HepG2 (cell line): ENCODE results near the gene DENND4A. TPM values are rescaled to one million over a fixed set of nuclear protein-coding genes. Genes with fewer than 3 reads are reported as not detected.
"Not testable (repeated sequence)": the region's sequence is repeated elsewhere in the genome, so short reads cannot be mapped to it uniquely, and the experiment has no call there.

Experiments
- ATAC-seq: fragments of 200-7000 bp; cut with Tn5 transposase; 3 replicates; pipeline ENCODE4 v1.9.1; 2020; ENCODE audit warnings: mild to moderate bottlenecking, moderate library complexity
- BruUV-seq: library from RNA; stranded (reverse); fragments of 400-500 nt; replicated peaks from 2 replicates; lab custom pipeline; 2021; lab: Mats Ljungman, UMichigan
- CTCF ChIA-PET: fragments of 300-600 bp; formaldehyde crosslinking; extraction: SDS; loops from one replicate; lab custom pipeline; 2021; ENCODE audit warnings: low total read pairs, inconsistent platforms, low intra/inter-chr PET ratio; lab: Yijun Ruan, JAX
- POLR2A ChIA-PET: fragments of 350-600 bp; sonication (Branson Sonifier 250); formaldehyde crosslinking; loops from one replicate; lab custom pipeline; 2020; ENCODE audit warnings: antibody characterized with exemption, inconsistent platforms; lab: Yijun Ruan, JAX
- DNase-seq: peaks from one replicate; pipeline ENCODE4 v3.0.0-alpha.2; 2015; ENCODE audit warnings: low spot score
- FAIRE-seq: peaks from 3 replicates; lab custom pipeline; 2011; peaks lifted over from hg19 to GRCh38; lab: Jason Lieb, UNC
- H2AFZ ChIP-seq: one replicate; pipeline ENCODE4 v1.6.1; 2011; ENCODE audit warnings: low read length, inconsistent platforms
- H3K27ac ChIP-seq: fragments of 300-600 bp; 3 replicates; pipeline ENCODE4 v1.8.0; 2011; ENCODE audit warnings: mixed run types, mild to moderate bottlenecking, mixed read lengths, low read length, inconsistent platforms; ENCODE audit not compliant: insufficient read depth; ENCODE audit errors: extremely low read length
- H3K27me3 ChIP-seq, 2 experiments: fragments of 200-600 bp in 1 of 2; 2 replicates in 1 of 2; 3 replicates in 1 of 2; pipeline versions ENCODE4 v1.6.0 to v1.8.0; 2011; ENCODE audit warnings: low read length in 2 of 2, mild to moderate bottlenecking in 2 of 2, moderate library complexity in 2 of 2, inconsistent platforms in 1 of 2; ENCODE audit not compliant: insufficient read depth in 2 of 2, control insufficient read depth in 1 of 2
- H3K36me3 ChIP-seq, 2 experiments: fragments of 200-600 bp in 1 of 2; replicated peaks in 1 of 2; 2 replicates in 1 of 2; 3 replicates in 1 of 2; pipeline versions ENCODE4 v1.5.1 to v1.8.0; 2011; ENCODE audit warnings: low read length in 2 of 2, inconsistent platforms in 1 of 2; ENCODE audit not compliant: insufficient read depth in 2 of 2, control insufficient read depth in 1 of 2
- H3K4me1 ChIP-seq: 2 replicates; pipeline ENCODE4 v1.5.1; 2012; ENCODE audit warnings: low read length, inconsistent platforms; ENCODE audit not compliant: insufficient read depth
- H3K4me2 ChIP-seq: 2 replicates; pipeline ENCODE4 v1.6.0; 2011; ENCODE audit warnings: low read depth, low read length, inconsistent platforms
- H3K4me3 ChIP-seq, 3 experiments: fragments of 200-600 bp in 1 of 3; sonication (generic), shearing (Covaris generic) in 1 of 3; replicated peaks in 1 of 3; 2 replicates each; pipeline ENCODE4 v1.5.1; 2011 to 2016; ENCODE audit warnings: low read length in 3 of 3, inconsistent platforms in 2 of 3, low read depth in 2 of 3, mild to moderate bottlenecking in 2 of 3, control low read depth in 1 of 3, mixed read lengths in 1 of 3; ENCODE audit not compliant: insufficient read depth in 1 of 3
- H3K79me2 ChIP-seq: one replicate; pipeline ENCODE4 v1.6.1; 2011; ENCODE audit warnings: low read length, inconsistent platforms; ENCODE audit not compliant: insufficient read depth
- H3K9ac ChIP-seq: 2 replicates; pipeline ENCODE4 v1.6.0; 2011; ENCODE audit warnings: mild to moderate bottlenecking, low read depth, low read length, inconsistent platforms; ENCODE audit not compliant: insufficient read depth
- H3K9me3 ChIP-seq: 2 replicates; pipeline ENCODE4 v1.5.1; 2012; ENCODE audit warnings: mild to moderate bottlenecking, low read length
- H4K20me1 ChIP-seq: 2 replicates; pipeline ENCODE4 v1.6.0; 2011; ENCODE audit warnings: inconsistent platforms, mild to moderate bottlenecking, low read length, moderate library complexity; ENCODE audit not compliant: insufficient read depth
- IKZF5 ChIP-seq: IDR thresholded peaks from 2 replicates; pipeline ENCODE4 v1.6.1; 2018; ENCODE audit warnings: missing genetic modification reagents, mild to moderate bottlenecking, missing compliant biosample characterization
- RXRA ChIP-seq: sonication (generic); formaldehyde crosslinking; IDR thresholded peaks from 2 replicates; pipeline ENCODE4 v1.5.1; 2020; ENCODE audit warnings: missing genetic modification reagents
- RXRB ChIP-seq: IDR thresholded peaks from 2 replicates; pipeline ENCODE4 v1.6.1; 2016; ENCODE audit warnings: borderline replicate concordance, missing genetic modification reagents, missing compliant biosample characterization
- ZNF318 ChIP-seq: sonication (generic); formaldehyde crosslinking; IDR thresholded peaks from 2 replicates; pipeline ENCODE4 v1.4.0; 2020; ENCODE audit warnings: mild to moderate bottlenecking, missing genetic modification reagents
- WGBS: methylation state at CpG from one replicate; pipeline ENCODE4 v1.1.6; 2017; ENCODE audit warnings: low lambda C conversion rate; 5-methylcytosine and 5-hydroxymethylcytosine counted together
- in situ Hi-C: cut with HindIII; loops from 2 replicates; pipeline ENCODE4 v1.10.0; 2017; ENCODE audit warnings: low pct_unique_long_range_greater_than_20kb; ENCODE audit not compliant: extremely low pct_ligation_motif_present
- intact Hi-C: fragments of 100-400 bp; cut with micrococcal nuclease; formaldehyde crosslinking; loops from one replicate; pipeline ENCODE4 v1.10.0; 2022; ENCODE audit not compliant: unreplicated experiment
- polyA plus RNA-seq, 8 experiments: library from polyadenylated mRNA; depleted of rRNA in 3 of 8; stranded (reverse) in 7 of 8; unstranded in 1 of 8; fragments of >200 nt; fragmentation: Illumina TruSeq in 4 of 8; extraction: Trizol in 4 of 8; gene quantifications; 2 replicates each; pipeline versions ENCODE4 v1.2.1 to v1.2.3, GENCODE V29; 2011 to 2016; ENCODE audit warnings: low read depth in 4 of 8, missing spikeins in 1 of 8, mixed read lengths in 1 of 8; ENCODE audit not compliant: insufficient read depth in 1 of 8
- total RNA-seq, 5 experiments: library from RNA; depleted of rRNA; stranded (reverse); fragments of >200 nt; fragmentation: Illumina TruSeq; extraction: Trizol; gene quantifications; 2 replicates each; pipeline ENCODE4 v1.2.3, GENCODE V29; 2016; ENCODE audit warnings: low read depth in 1 of 5

DENND4A gene
- total and polyA plus RNA-seq, 2 of the 13 experiments (the other 11 are each of a cell fraction or from before 2014, with no cell fraction given) = 13.2 to 18.6 TPM

GRCh38 chr15:65816441-65816840 is 24.3 kb upstream of the DENND4A start (continued):
- no peak for TF ChIP-seq ZNF318 (CRISPR knock-in tag)
- TF ChIP-seq RXRA (CRISPR knock-in tag) = no peak
- TF ChIP-seq RXRB (CRISPR knock-in tag) = no peak
- TF ChIP-seq IKZF5 (CRISPR knock-in tag) = no peak
- TF ChIP-seq, all 625 proteins: peak for 0

- WGBS = 59% methylated on average over 4 of the region's 4 CpGs
- H3K27ac ChIP-seq, POLR2A ChIA-PET, H3K9me3 ChIP-seq, BruUV-seq, intact Hi-C loops, H3K4me2 ChIP-seq, H3K9ac ChIP-seq, H4K20me1 ChIP-seq, H3K4me3 ChIP-seq, FAIRE-seq, CTCF ChIA-PET, DNase-seq, H3K79me2 ChIP-seq, H3K27me3 ChIP-seq, in situ Hi-C loops, H2AFZ ChIP-seq, H3K36me3 ChIP-seq, ATAC-seq: not testable (repeated sequence)
- H3K4me1 ChIP-seq = peaks cover 32% of the 10 kb centered on the region
Measured at GRCh38 chr15:65816008-65816407, 23.9 kb upstream of the DENND4A start.

DNA sequence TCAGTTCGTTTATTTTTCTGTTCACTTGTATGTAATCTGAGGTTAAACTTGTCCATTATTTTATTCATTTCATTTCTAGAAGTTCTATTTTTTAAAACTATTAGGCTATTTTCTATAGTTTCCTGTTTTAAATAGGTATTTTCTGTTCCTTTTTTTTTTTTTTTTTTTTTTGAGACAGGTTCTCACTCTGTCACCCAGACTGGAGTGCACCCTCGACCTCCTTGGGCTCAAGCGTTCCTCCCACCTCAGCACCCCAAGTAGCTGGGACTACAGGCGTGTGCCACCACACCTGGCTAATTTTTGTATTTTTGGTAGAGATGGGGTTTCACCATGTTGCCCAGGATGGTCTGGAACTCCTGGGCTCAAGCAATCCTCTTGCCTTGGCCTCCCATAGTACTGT is 22.2 kb upstream of the DENND4A start:
- H4K20me1 ChIP-seq, intact Hi-C loops, DNase-seq, H3K4me3 ChIP-seq, ATAC-seq, H3K9ac ChIP-seq, FAIRE-seq, H3K27me3 ChIP-seq, H2AFZ ChIP-seq, H3K4me2 ChIP-seq, BruUV-seq, H3K79me2 ChIP-seq, H3K9me3 ChIP-seq, in situ Hi-C loops, H3K36me3 ChIP-seq, H3K27ac ChIP-seq, CTCF ChIA-PET: not testable (repeated sequence)
- WGBS = 56% methylated on average over 4 of the region's 4 CpGs
- POLR2A ChIA-PET = interaction anchor here (2.0 kb wide), 1 partner anchor 18 kb away, joined by 5 read pairs; no protein-coding TSS in a partner anchor
- H3K4me1 ChIP-seq = peaks cover 14% of the 10 kb centered on the region
